Fibroblast of pulmonary artery (primary cell): ENCODE results near the gene UGT8.
"Not testable (repeated sequence)": the region's sequence is repeated elsewhere in the genome, so short reads cannot be mapped to it uniquely, and the experiment has no call there.

Source experiments
- DNase-seq: peaks from one replicate; pipeline ENCODE4 v3.0.0-alpha.2; 2010; ENCODE audit warnings: low read depth
- H3K4me3 ChIP-seq: replicated peaks from 2 replicates; pipeline ENCODE4 v1.5.1; 2011; ENCODE audit warnings: low read depth, mild to moderate bottlenecking, control low read depth, low read length, moderate library complexity
- CTCF ChIP-seq: IDR thresholded peaks from 2 replicates; pipeline ENCODE4 v1.5.1; 2011; ENCODE audit warnings: mild to moderate bottlenecking, control low read depth, low read length, inconsistent platforms; ENCODE audit errors: missing control alignments

UGT8 gene

GRCh38 chr4:114663083-114663482 is 64.5 kb downstream of the UGT8 start:
- H3K4me3 ChIP-seq, result no peak overlapping the region

GRCh38 chr4:114668577-114668976 is 70.0 kb downstream of the UGT8 start:
- DNase-seq, result no peak
- no peak overlapping the region for H3K4me3 ChIP-seq
- no peak for TF ChIP-seq CTCF

More at GRCh38 chr4:114663083-114663482, 64.5 kb downstream of the UGT8 start:
- no peak for TF ChIP-seq CTCF
- no peak for DNase-seq

GRCh38 chr4:114670733-114671132 is 72.1 kb downstream of the UGT8 start:
- H3K4me3 ChIP-seq, result not testable (repeated sequence)

GRCh38 chr4:114673306-114673705 is 74.7 kb downstream of the UGT8 start:
- no peak for DNase-seq
- TF ChIP-seq CTCF, result no peak
- no peak overlapping the region for H3K4me3 ChIP-seq

More at GRCh38 chr4:114670733-114671132, 72.1 kb downstream of the UGT8 start:
- DNase-seq, result not testable (repeated sequence)

- no peak overlapping the region for H3K4me3 ChIP-seq
- no peak for DNase-seq
- no peak for TF ChIP-seq CTCF
Measured at GRCh38 chr4:114674080-114674479, 75.5 kb downstream of the UGT8 start.

- no peak for DNase-seq
- H3K4me3 ChIP-seq, result no peak overlapping the region
- no peak for TF ChIP-seq CTCF
Measured at GRCh38 chr4:114677346-114677979, 78.9 kb downstream of the UGT8 start.

GRCh38 chr4:114684462-114684861 is 85.9 kb downstream of the UGT8 start:
- no peak for TF ChIP-seq CTCF
- H3K4me3 ChIP-seq, result no peak overlapping the region
- no peak for DNase-seq
